Vagina (tissue), 2 donors: ENCODE measurements around the gene QRFP.

ENCODE experiments used
- POLR2AphosphoS5 ChIP-seq, 2 donors: sonication (generic); formaldehyde crosslinking; IDR thresholded peaks; one replicate each; pipeline ENCODE4 v1.9.0; 2017; ENCODE audit warnings: antibody characterized with exemption in 2 of 2, mild to moderate bottlenecking in 2 of 2, low read depth in 1 of 2; ENCODE audit not compliant: insufficient read depth in 1 of 2
- TF ChIP-seq, protein P1 (sequence below), 3 experiments: fragments of 450-650 bp in 2 of 3; fragments of 200-600 bp in 1 of 3; sonication (generic) in 1 of 3; IDR thresholded peaks; one replicate each; pipeline ENCODE4 v1.5.1; 2017 to 2019; ENCODE audit warnings: antibody characterized with exemption in 3 of 3, mild to moderate bottlenecking in 2 of 3, moderate library complexity in 2 of 3

DNA sequence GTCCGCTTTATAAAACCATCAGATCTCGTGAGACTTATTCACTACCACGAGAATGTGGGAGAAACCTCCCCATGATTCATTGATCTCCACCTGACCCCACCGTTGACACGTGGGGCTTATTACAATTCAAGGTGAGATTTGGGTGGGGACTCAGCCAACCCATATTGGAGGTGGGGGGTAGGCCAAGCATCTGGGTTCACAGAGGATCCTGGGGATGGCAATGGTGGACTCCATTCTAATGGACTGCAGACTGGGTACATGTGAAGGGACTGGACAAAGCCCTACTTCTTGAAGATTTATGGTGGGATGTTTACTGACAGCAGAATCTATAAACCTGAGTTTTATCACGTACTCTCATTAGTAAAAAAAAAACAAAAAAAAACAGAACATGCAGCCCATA is 15.1 kb downstream of the QRFP start:
- no peak for TF ChIP-seq POLR2AphosphoS5 (IDR thresholded peaks at IDR 0.05; ENCODE audit: insufficient read depth in 1 of 2, low read depth in 1 of 2)
- TF ChIP-seq, protein P1, sequence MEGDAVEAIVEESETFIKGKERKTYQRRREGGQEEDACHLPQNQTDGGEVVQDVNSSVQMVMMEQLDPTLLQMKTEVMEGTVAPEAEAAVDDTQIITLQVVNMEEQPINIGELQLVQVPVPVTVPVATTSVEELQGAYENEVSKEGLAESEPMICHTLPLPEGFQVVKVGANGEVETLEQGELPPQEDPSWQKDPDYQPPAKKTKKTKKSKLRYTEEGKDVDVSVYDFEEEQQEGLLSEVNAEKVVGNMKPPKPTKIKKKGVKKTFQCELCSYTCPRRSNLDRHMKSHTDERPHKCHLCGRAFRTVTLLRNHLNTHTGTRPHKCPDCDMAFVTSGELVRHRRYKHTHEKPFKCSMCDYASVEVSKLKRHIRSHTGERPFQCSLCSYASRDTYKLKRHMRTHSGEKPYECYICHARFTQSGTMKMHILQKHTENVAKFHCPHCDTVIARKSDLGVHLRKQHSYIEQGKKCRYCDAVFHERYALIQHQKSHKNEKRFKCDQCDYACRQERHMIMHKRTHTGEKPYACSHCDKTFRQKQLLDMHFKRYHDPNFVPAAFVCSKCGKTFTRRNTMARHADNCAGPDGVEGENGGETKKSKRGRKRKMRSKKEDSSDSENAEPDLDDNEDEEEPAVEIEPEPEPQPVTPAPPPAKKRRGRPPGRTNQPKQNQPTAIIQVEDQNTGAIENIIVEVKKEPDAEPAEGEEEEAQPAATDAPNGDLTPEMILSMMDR (IDR thresholded peaks at IDR 0.05), result no peak
